Nephron progenitor cell (in vitro differentiated cells): ENCODE measurements around the gene QSOX2.

Experiments used
- DNase-seq: peaks from one replicate; pipeline ENCODE4 v3.0.0; 2021
- H3K27ac Mint-ChIP-seq: 2 replicates; pipeline ENCODE4 v1.8.0; 2021; ENCODE audit warnings: mild to moderate bottlenecking, moderate library complexity, mixed read lengths
- H3K27me3 Mint-ChIP-seq: 2 replicates; pipeline ENCODE4 v1.8.0; 2021; ENCODE audit warnings: mild to moderate bottlenecking, low read depth, mixed read lengths; ENCODE audit not compliant: poor library complexity
- H3K36me3 Mint-ChIP-seq: 2 replicates; pipeline ENCODE4 v1.8.0; 2021; ENCODE audit warnings: low read depth, mixed read lengths
- H3K4me1 Mint-ChIP-seq: 2 replicates; pipeline ENCODE4 v1.8.0; 2021; ENCODE audit warnings: mixed read lengths
- H3K4me3 Mint-ChIP-seq: 2 replicates; pipeline ENCODE4 v1.8.0; 2021; ENCODE audit warnings: mild to moderate bottlenecking, moderate library complexity, mixed read lengths
- H3K9me3 Mint-ChIP-seq: 2 replicates; pipeline ENCODE4 v1.8.0; 2021; ENCODE audit warnings: mild to moderate bottlenecking, moderate library complexity, mixed read lengths
- TF ChIP-seq, protein P1 (sequence below): fragments of 200-600 bp; sonication (generic); IDR thresholded peaks from 2 replicates; pipeline ENCODE4 v1.5.0; 2021; ENCODE audit warnings: antibody characterized with exemption

Gene QSOX2

DNA sequence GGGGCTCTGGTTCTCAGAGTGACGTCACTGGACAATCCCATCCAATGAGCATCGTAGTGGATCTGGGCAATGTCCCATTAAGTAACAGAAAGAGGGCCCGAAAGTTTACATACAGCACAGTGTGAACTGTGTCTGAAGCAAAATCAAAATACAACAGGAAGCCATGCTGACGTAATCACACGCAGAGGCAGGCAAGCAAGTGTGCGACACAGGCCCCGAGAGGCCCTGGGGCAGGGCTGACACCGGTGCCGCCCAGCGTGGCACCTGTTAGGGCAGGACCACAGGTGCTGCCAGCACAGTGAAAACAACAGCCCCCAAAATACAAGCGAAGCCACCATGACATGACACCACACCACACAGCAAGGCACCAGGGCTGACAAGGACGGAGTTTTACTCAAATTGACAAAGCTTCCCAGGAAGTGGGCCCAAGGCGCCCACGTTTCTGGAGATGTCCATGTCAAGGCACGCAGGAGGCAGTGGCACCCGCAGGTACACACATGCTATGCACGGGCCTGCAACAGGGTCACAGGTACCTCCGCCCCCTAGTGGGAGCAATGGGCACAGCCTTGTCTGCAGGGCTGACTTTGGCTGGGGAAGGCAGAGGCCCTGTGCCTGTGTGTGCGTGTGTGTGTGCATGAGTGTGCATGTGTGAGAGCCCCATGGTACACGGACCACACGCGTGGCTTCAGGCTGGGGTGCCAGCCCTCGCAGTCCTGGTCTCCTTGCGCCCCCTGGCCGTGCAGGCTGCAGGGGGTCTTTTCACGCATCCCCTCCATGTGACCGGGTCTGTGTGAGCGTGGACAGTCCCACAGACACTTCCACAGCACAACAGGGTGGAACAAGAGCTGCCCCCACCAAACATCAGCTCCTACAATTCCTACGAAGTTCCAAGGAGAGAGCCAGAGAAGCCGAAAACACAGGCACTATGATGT lies 19.6 kb downstream of the QSOX2 start:
- peaks cover 75% of the 10 kb centered on the region for H3K4me1 Mint-ChIP-seq
- no peaks in the 10 kb centered on the region for H3K9me3 Mint-ChIP-seq
- no peak overlapping the region for H3K27ac Mint-ChIP-seq
- no peak overlapping the region for H3K4me3 Mint-ChIP-seq
- peak; percentile 81 for DNase-seq
- peaks cover 19% of the 10 kb centered on the region for H3K36me3 Mint-ChIP-seq
- TF ChIP-seq, protein P1, sequence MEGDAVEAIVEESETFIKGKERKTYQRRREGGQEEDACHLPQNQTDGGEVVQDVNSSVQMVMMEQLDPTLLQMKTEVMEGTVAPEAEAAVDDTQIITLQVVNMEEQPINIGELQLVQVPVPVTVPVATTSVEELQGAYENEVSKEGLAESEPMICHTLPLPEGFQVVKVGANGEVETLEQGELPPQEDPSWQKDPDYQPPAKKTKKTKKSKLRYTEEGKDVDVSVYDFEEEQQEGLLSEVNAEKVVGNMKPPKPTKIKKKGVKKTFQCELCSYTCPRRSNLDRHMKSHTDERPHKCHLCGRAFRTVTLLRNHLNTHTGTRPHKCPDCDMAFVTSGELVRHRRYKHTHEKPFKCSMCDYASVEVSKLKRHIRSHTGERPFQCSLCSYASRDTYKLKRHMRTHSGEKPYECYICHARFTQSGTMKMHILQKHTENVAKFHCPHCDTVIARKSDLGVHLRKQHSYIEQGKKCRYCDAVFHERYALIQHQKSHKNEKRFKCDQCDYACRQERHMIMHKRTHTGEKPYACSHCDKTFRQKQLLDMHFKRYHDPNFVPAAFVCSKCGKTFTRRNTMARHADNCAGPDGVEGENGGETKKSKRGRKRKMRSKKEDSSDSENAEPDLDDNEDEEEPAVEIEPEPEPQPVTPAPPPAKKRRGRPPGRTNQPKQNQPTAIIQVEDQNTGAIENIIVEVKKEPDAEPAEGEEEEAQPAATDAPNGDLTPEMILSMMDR, result peak; percentile 83
- no peaks in the 10 kb centered on the region for H3K27me3 Mint-ChIP-seq

DNA sequence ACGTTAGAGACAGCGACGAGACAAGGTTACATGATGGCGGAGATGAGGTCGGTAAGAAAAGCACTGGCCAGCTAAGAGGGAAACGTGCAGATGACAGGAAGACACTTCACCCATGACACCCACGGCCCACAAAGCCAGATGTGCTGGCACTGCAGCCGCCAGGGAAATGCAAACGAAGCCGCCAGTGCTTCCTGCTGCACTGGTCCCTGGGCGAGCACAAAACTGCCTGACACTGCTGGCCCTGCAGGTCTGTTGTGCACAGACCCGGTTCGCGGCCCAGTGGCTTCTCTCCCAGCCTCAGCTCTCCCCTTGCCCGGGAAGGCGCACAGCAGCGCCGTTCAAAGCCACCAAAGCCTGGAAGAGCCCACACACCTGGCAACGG lies 20.3 kb downstream of the QSOX2 start:
- H3K4me3 Mint-ChIP-seq, result no peak overlapping the region
- H3K36me3 Mint-ChIP-seq, result peaks cover 16% of the 10 kb centered on the region
- DNase-seq, result no peak
- H3K27ac Mint-ChIP-seq, result no peak overlapping the region
- TF ChIP-seq, protein P1, result no peak
- H3K27me3 Mint-ChIP-seq, result peaks cover 2% of the 10 kb centered on the region
- no peaks in the 10 kb centered on the region for H3K9me3 Mint-ChIP-seq
- peaks cover 68% of the 10 kb centered on the region for H3K4me1 Mint-ChIP-seq

DNA sequence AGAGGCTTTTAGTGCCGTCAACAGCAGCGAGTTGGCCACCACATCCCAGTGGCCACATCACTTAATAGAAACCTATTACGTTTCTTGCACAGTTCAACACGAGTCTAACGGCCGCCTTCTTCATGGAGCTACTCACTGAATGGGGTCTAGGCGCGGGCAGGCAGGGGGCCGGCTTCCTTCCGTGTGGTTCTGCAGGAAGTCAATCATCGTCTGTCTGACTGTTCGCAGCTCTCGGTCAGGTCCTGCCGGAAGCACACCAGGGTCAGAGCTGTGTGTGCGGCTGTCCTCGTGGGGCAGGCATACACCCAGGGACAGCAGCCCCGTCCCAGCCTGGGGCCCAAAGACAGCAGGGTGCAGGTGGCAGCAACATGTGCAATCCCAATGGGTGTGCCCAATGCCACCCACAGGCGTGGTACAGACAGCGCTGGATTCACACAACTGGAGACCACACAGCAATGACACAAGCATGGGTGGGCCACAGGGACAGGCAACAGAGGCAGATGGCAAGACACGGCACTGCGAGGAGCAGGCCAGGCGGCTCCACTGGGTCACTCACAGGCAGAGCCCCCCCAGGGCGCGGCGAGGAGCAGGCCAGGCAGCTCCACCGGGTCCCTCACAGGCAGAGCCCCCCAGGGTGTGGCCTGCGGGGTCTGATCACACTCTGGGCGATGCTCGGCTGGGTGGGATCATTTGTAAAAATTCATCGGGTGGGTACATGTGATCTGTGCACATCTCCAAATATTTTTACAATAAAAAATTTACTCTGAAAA lies 21.6 kb downstream of the QSOX2 start:
- Mint-ChIP-seq H3K27me3 (peaks cover 2% of the 10 kb centered on the region), H3K27ac (no peak overlapping the region), H3K4me3 (no peak overlapping the region), H3K9me3 (no peaks in the 10 kb centered on the region), H3K36me3 (peaks cover 16% of the 10 kb centered on the region), H3K4me1 (peaks cover 59% of the 10 kb centered on the region)
- DNase-seq, result no peak
- TF ChIP-seq, protein P1, result no peak

DNA sequence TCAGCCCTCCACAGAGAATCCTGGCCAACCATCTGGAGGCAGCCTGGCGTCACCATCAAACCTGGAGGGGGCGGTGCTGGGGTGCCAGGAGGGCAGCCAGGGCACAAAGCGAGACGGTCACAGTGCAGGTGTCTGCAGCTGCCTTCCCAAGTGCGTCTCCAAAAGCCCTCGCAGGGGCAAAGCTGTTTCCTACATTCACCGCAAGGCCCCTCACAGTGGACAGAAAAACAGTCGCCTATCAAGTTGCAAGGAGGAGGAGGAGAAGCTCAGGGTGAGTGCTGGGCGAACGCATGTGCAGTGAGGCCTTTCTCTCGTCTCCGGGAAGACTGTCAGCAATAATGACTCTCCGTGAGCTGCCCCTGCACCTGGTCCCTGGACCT lies 22.7 kb downstream of the QSOX2 start:
- Mint-ChIP-seq H3K9me3 (no peaks in the 10 kb centered on the region), H3K27me3 (peaks cover 2% of the 10 kb centered on the region), H3K36me3 (peaks cover 16% of the 10 kb centered on the region), H3K27ac (peak overlapping the region; percentile 85), H3K4me3 (no peak overlapping the region), H3K4me1 (peaks cover 49% of the 10 kb centered on the region)
- no peak for DNase-seq
- TF ChIP-seq, protein P1, result no peak

DNA sequence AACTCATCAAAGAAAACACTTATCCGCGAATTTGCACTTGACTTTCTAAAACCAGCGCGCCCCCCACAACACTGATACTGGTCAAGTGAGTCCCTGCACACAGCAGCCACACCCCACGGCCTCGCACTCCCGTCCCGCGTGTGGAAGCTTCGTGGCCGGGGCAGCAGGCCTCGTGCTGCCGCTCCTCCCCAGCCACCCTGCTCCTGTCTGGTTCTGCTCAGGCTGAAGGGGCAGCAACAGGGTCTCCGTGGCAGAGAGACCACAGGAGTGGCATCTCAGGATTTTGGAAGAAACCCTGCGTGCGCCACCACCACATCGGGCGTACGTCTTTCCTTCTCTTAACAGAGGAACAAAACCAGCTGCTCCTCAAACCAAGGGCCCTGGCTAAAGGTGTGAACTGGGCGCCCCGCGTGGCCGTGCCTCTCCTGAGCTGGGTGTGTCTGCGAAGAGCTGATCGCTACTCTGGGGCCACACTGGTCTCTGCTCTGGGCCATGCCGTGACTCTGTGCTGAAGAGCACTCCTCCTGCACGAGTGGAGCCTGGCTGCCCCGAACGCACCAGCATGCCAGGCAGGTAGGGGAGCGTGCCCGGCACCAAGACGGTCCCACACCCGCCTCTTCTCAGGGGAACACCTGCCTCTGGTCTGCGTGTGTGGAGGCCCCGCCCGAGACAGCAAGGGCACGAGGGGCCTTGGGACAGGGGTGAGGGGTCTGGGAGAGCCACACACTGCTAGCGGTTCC lies 23.3 kb downstream of the QSOX2 start:
- no peak overlapping the region for H3K27ac Mint-ChIP-seq
- TF ChIP-seq, protein P1, result no peak
- peaks cover 16% of the 10 kb centered on the region for H3K36me3 Mint-ChIP-seq
- no peak overlapping the region for H3K4me3 Mint-ChIP-seq
- H3K9me3 Mint-ChIP-seq, result no peaks in the 10 kb centered on the region
- H3K27me3 Mint-ChIP-seq, result peaks cover 2% of the 10 kb centered on the region
- no peak for DNase-seq
- peaks cover 47% of the 10 kb centered on the region for H3K4me1 Mint-ChIP-seq
